Measurements from ENCODE around the gene OR10A3. TPM values are rescaled to one million over a fixed set of nuclear protein-coding genes. Genes with fewer than 3 reads are reported as not detected.

OR10A3 gene
- total and polyA plus RNA-seq, 2 experiments from 2014 or later = 0.28 to 0.65 TPM

DNA sequence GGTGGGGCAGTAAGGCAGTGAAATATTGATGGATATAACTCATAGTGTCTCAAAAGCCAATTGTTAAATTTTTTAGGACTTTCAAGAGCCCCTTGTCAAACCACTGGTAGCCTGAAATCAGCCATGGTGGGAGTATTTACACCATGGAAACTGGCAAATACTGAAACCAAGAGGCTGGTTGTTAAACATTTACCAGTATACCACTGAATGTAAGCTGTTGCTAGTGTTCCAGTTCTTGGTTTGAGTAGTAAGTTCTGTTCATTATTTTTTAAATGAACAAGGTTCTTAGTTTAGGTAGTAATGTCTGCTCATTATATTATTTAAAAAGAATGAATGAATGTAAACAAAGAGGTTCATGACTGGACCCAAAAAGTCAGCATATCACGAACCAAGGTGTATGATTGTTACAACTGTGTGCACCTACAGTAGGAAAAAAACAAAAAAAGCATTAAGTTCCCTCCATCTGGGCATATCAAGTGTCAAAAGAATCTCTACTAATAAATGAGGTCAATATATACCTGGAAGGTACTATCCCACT lies 41.1 kb upstream of the OR10A3 start:
- TF ChIP-seq EZH2phosphoT487 (IDR thresholded peaks at IDR 0.05; ENCODE audit: insufficient read depth, low read depth) (no peak), EZH2 (IDR thresholded peaks at IDR 0.05; ENCODE audit: insufficient read depth, poor library complexity, severe bottlenecking) (no peak)
- H3K27ac ChIP-seq = no peak overlapping the region
- H3F3A ChIP-seq (ENCODE audit: insufficient read depth) = peaks cover 5% of the 10 kb centered on the region; the same call in 1 of the 2 replicates
- no peak for DNase-seq
- H4K20me1 ChIP-seq (ENCODE audit: insufficient read depth) = no peaks in the 10 kb centered on the region
- H3K9me3 ChIP-seq (ENCODE audit: low read depth) = no peaks in the 10 kb centered on the region
- H3K4me2 ChIP-seq (ENCODE audit: unreplicated experiment) = no peak overlapping the region
- H3K4me3 ChIP-seq = no peak overlapping the region
- H3K27me3 ChIP-seq (replicated peaks; ENCODE audit: insufficient read depth) = no peaks in the 10 kb centered on the region
- H3K9ac ChIP-seq = no peak overlapping the region
- H3K9me2 ChIP-seq (ENCODE audit: insufficient read depth) = no peaks in the 10 kb centered on the region
- H2AFZ ChIP-seq = no peak overlapping the region; the same call in 1 of the 2 replicates
- 65 to 70% methylated on average over 1 of the region's 1 CpG for WGBS, 2 experiments (ENCODE audit: low coverage in 1 of 2, low lambda C conversion rate in 2 of 2, missing lambda C conversion rate in 2 of 2)
- peaks cover 26% of the 10 kb centered on the region for H3K4me1 ChIP-seq (ENCODE audit: insufficient read depth)
- in situ Hi-C loops (cut with MboI) = no loop called here
- no peaks in the 10 kb centered on the region for H3K36me3 ChIP-seq (ENCODE audit: low read depth)
- H3K79me2 ChIP-seq (ENCODE audit: insufficient read depth) = peaks cover 13% of the 10 kb centered on the region

DNA sequence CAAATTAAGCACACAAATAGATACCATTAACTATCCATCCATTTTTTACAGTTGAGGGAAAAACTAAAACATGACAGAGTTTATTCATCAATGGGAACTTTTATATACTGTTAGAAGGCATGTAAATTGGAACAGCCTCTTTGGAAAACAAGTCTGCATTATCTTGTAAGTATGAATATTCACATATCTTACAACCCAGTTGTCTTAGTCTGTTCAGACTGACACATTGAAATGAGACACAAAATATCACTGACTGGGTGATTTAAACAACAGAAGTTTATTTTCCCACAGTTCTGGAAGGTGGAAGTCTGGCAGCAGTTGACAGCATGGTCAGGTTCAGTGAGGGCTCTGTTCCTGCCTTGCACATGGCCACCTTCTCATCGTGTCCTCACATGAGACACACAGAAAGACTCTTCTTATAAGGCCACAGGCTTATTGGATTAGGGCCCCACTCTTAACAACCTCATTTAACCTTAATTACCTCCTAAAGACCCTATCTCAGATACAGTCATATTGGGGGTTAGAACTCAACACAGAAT lies 40.2 kb upstream of the OR10A3 start:
- 0 out of 2 replicates have a peak, but pooled peaks cover 7% of the 10 kb centered on the region for H3K79me2 ChIP-seq (ENCODE audit: insufficient read depth)
- H3F3A ChIP-seq (ENCODE audit: insufficient read depth) = peaks cover 15% of the 10 kb centered on the region
- no peak overlapping the region for H3K27ac ChIP-seq
- H3K9me3 ChIP-seq (ENCODE audit: low read depth) = no peaks in the 10 kb centered on the region
- no peak for DNase-seq
- no peak overlapping the region for H3K4me3 ChIP-seq
- no peaks in the 10 kb centered on the region for H3K9me2 ChIP-seq (ENCODE audit: insufficient read depth)
- H3K27me3 ChIP-seq (replicated peaks; ENCODE audit: insufficient read depth) = no peaks in the 10 kb centered on the region
- H2AFZ ChIP-seq = peak overlapping the region; percentile 34
- no peaks in the 10 kb centered on the region for H4K20me1 ChIP-seq (ENCODE audit: insufficient read depth)
- in situ Hi-C loops (cut with MboI) = no loop called here
- H3K4me1 ChIP-seq (ENCODE audit: insufficient read depth) = peaks cover 34% of the 10 kb centered on the region
- H3K9ac ChIP-seq = no peak overlapping the region
- no peak for TF ChIP-seq EZH2phosphoT487 (IDR thresholded peaks at IDR 0.05; ENCODE audit: insufficient read depth, low read depth)
- no peak for TF ChIP-seq EZH2 (IDR thresholded peaks at IDR 0.05; ENCODE audit: insufficient read depth, poor library complexity, severe bottlenecking)
- WGBS, 2 experiments (ENCODE audit: low coverage in 1 of 2, low lambda C conversion rate in 2 of 2, missing lambda C conversion rate in 2 of 2) = 88 to 95% methylated on average over 1 of the region's 1 CpG
- H3K36me3 ChIP-seq (ENCODE audit: low read depth) = no peaks in the 10 kb centered on the region
- H3K4me2 ChIP-seq (ENCODE audit: unreplicated experiment) = no peak overlapping the region

DNA sequence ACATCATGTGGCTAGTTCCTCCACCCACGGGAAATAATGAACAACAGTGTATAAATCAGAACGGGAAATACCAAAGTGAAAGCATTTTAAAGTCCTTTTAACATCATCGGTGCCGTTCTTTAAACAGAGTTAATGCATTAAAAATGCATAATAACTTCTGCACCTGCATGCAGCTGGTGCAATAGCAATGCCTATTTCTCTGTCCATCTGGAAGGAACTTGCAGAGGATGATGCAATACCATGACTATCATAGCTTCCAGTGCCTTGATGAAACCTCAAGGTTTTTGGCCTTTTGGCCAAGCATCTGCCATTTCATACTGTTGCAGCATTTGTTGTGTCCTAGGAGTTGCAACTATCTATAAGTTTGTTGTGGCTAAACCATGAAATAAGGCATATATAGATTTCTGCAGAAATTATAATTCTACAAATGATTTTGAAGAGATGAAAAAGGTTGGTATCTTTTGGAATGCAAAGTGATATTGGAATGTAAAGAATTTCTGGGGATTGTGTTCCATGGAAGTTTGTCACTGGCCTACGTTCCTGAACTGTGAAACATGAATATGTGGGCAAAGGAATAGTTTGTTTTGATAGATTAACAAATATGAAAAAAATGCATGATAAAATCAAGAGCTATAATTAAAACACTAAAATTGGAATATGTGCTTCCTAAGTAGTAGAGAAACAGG lies 35.9 kb upstream of the OR10A3 start:
- Histone ChIP-seq H3K9me2 (ENCODE audit: insufficient read depth) (no peaks in the 10 kb centered on the region), H3F3A (ENCODE audit: insufficient read depth) (peaks cover 48% of the 10 kb centered on the region), H3K4me1 (ENCODE audit: insufficient read depth) (peaks cover 34% of the 10 kb centered on the region), H3K27me3 (replicated peaks; ENCODE audit: insufficient read depth) (no peaks in the 10 kb centered on the region), H3K36me3 (ENCODE audit: low read depth) (no peaks in the 10 kb centered on the region), H4K20me1 (ENCODE audit: insufficient read depth) (no peaks in the 10 kb centered on the region), H3K4me3 (peak overlapping the region; percentile 3; the same call in 1 of the 2 replicates), H3K9ac (peak overlapping the region; percentile 10; the same call in 1 of the 2 replicates), H3K27ac (peak overlapping the region; percentile 76), H2AFZ (no peak overlapping the region), H3K79me2 (ENCODE audit: insufficient read depth) (no peaks in the 10 kb centered on the region), H3K4me2 (ENCODE audit: unreplicated experiment) (peak overlapping the region; percentile 53), H3K9me3 (ENCODE audit: low read depth) (no peaks in the 10 kb centered on the region)
- TF ChIP-seq EZH2 (IDR thresholded peaks at IDR 0.05; ENCODE audit: insufficient read depth, poor library complexity, severe bottlenecking) (no peak), EZH2phosphoT487 (IDR thresholded peaks at IDR 0.05; ENCODE audit: insufficient read depth, low read depth) (no peak)
- WGBS, 2 experiments (ENCODE audit: low coverage in 1 of 2, low lambda C conversion rate in 2 of 2, missing lambda C conversion rate in 2 of 2) = 0 to 1% methylated on average over 5 of the region's 5 CpGs
- DNase-seq = peak; percentile 94
- in situ Hi-C loops (cut with MboI) = no loop called here

DNA sequence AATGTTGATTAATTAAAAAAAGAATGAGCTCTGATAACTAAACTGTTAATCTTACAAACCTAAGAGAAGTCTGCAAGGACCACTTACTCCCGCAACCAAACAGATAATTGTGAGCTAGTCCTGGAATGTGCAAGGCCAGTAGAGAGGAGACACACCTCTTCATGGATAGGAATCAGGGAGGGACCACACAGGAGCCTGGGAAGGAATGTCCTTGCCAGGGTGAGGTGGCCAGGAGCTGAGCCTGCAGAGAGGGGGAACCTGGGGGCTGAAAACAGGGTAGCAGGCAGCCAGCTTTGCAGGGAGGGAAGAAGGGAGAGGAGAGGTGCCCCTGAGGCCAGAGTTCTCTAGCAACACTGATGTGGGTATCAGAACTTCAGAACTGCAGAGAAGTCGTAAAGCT lies 33.2 kb upstream of the OR10A3 start:
- Histone ChIP-seq H4K20me1 (ENCODE audit: insufficient read depth) (no peaks in the 10 kb centered on the region), H3K9me2 (ENCODE audit: insufficient read depth) (no peaks in the 10 kb centered on the region), H3K27me3 (replicated peaks; ENCODE audit: insufficient read depth) (no peaks in the 10 kb centered on the region), H3K4me2 (ENCODE audit: unreplicated experiment) (no peak overlapping the region), H3K4me3 (no peak overlapping the region), H3K79me2 (ENCODE audit: insufficient read depth) (no peaks in the 10 kb centered on the region), H3K36me3 (ENCODE audit: low read depth) (no peaks in the 10 kb centered on the region), H3K27ac (peak overlapping the region; percentile 1; the same call in 1 of the 2 replicates), H3F3A (ENCODE audit: insufficient read depth) (peaks cover 51% of the 10 kb centered on the region), H3K9me3 (ENCODE audit: low read depth) (no peaks in the 10 kb centered on the region), H2AFZ (no peak overlapping the region), H3K4me1 (ENCODE audit: insufficient read depth) (peaks cover 40% of the 10 kb centered on the region), H3K9ac (no peak overlapping the region)
- 78% methylated on average over 2 of the region's 2 CpGs for WGBS, 2 experiments (ENCODE audit: low coverage in 1 of 2, low lambda C conversion rate in 2 of 2, missing lambda C conversion rate in 2 of 2)
- in situ Hi-C loops (cut with MboI) = no loop called here
- DNase-seq = no peak
- TF ChIP-seq EZH2phosphoT487 (IDR thresholded peaks at IDR 0.05; ENCODE audit: insufficient read depth, low read depth) (no peak), EZH2 (IDR thresholded peaks at IDR 0.05; ENCODE audit: insufficient read depth, poor library complexity, severe bottlenecking) (no peak)

All from GM23248 (cell line).